Thymus (tissue), 11 donors: ENCODE results near the gene TMEM82. TPM values are rescaled to one million over a fixed set of nuclear protein-coding genes. Genes with fewer than 3 reads are reported as not detected.

Experiments used
- DNase-seq, 9 donors: peaks; one replicate each; pipeline ENCODE4 v3.0.0-alpha.2; 2013; ENCODE audit warnings: low spot score in 9 of 9, low read depth in 6 of 9, missing footprints in 1 of 9
- H3K27ac ChIP-seq, 2 donors: one replicate each; pipeline ENCODE4 v1.5.1; 2013; ENCODE audit warnings: control low read depth in 1 of 2, low read depth in 1 of 2, low read length in 1 of 2, mild to moderate bottlenecking in 1 of 2, moderate library complexity in 1 of 2
- H3K27me3 ChIP-seq, 2 donors: one replicate each; pipeline ENCODE4 v1.5.1; 2013; ENCODE audit warnings: low read length in 1 of 2; ENCODE audit not compliant: control insufficient read depth in 2 of 2, insufficient read depth in 1 of 2
- H3K36me3 ChIP-seq, 2 donors: one replicate each; pipeline ENCODE4 v1.5.1; 2013; ENCODE audit warnings: low read length in 1 of 2, mild to moderate bottlenecking in 1 of 2, moderate library complexity in 1 of 2; ENCODE audit not compliant: control insufficient read depth in 2 of 2, insufficient read depth in 2 of 2
- H3K4me1 ChIP-seq, 2 donors: one replicate each; pipeline ENCODE4 v1.5.1; 2013; ENCODE audit warnings: low read length in 2 of 2; ENCODE audit not compliant: control insufficient read depth in 2 of 2, insufficient read depth in 2 of 2
- H3K4me3 ChIP-seq, 2 donors: one replicate each; pipeline ENCODE4 v1.5.1; 2013; ENCODE audit warnings: low read length in 2 of 2, control low read depth in 1 of 2, mild to moderate bottlenecking in 1 of 2
- H3K9me3 ChIP-seq, 2 donors: one replicate each; pipeline ENCODE4 v1.5.1; 2013; ENCODE audit warnings: low read length in 1 of 2, mild to moderate bottlenecking in 1 of 2; ENCODE audit not compliant: control insufficient read depth in 2 of 2, insufficient read depth in 1 of 2
- WGBS: extraction: QIAGEN DNeasy Blood & Tissue Kit; methylation state at CpG from one replicate; pipeline ENCODE4 v1.1.7; 2013; 5-methylcytosine and 5-hydroxymethylcytosine counted together
- polyA plus RNA-seq: library from polyadenylated mRNA; stranded (reverse); fragments of 200-250 nt; gene quantifications from one replicate; pipeline ENCODE4 v1.2.3, GENCODE V29; 2013
- total RNA-seq: library from RNA; stranded (reverse); fragments of 120-200 nt; gene quantifications from one replicate; pipeline ENCODE4 v1.2.4, GENCODE V29; 2013
- donor health status: healthy.

The TMEM82 gene
- total and polyA plus RNA-seq, 2 donors = not detected

DNA sequence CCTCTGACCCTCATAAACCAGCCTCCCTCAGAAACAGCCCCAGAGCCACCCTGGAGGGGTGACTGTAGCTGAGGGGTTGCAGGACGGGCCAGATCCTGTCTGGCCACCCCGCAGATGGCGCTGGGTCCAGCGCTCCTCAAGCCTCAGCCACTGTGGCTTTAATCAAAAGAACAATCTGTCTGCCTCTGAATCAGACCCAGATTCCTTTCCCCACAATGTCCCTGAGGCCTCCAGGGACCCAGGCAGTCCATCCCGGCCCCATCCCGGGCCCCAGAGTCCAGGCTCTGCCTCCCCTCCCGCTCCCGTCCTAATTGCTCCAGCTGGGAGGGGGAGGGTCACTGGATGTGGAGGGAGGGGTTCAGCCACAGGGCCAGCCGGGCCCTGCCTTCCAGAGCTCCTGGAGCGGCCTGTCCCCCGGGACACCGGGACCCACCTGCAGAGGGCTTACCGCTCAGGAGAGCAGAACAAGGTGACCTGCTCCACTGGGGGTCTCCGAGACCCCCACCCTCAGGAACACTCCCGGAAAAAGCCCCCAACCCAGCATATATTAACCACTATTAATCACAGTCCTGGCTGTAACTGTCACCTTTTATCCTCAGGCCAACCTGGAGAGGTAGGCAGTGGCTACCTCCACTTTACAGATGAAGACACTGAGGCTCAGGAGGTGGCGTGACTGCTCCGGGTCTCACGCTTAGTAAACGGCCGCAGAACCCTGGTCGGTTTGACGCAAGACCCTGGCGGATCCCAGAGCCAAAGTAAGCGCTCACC lies 15.5 kb downstream of the TMEM82 start:
- no peaks in the 10 kb centered on the region for H3K36me3 ChIP-seq
- H3K9me3 ChIP-seq = peaks cover 0 to 2% of the 10 kb centered on the region in 2 donors
- H3K27ac ChIP-seq = no peak overlapping the region
- 19% methylated on average over 24 of the region's 24 CpGs for WGBS
- peaks cover 48 to 79% of the 10 kb centered on the region in 2 donors for H3K27me3 ChIP-seq
- H3K4me1 ChIP-seq = peaks cover 8 to 13% of the 10 kb centered on the region in 2 donors
- no peak overlapping the region for H3K4me3 ChIP-seq
- DNase-seq = no peak

DNA sequence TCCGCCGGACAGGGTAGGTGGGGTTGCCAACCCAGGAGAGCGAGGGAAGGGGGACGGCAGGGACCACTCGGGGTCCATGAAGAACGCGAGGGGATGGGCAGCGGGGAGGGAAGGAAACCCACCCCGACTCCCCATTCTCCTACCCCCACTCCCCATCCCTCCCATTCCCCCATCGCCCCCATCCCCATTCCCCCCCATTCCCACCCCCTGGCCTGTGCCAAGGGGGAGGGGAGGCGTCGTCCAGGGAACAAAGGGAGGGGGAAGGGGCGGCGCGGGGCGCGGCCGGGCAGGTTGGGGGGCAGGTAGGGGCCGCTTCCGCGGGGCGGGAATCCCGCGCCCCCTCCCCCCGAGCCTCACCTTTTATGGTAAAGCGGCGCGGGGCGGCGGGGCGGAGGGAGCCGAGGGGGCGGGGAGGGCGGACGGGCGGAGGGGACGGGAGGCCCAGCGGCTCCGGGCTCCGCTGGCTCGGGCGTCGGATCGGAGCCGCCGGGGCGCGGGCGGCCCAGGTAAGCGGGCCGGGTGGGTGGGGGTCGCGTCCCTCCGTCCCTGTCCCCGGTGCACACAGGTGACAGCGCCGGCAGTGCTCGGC lies 16.1 kb downstream of the TMEM82 start, which contains the start of gene FBLIM1:
TSS of gene FBLIM1 (plus strand) at position 453 of the 589 bp plus-strand sequence. CDS start 6,189 bp downstream, outside the sequence.
- no peak for DNase-seq
- Histone ChIP-seq H3K27ac (no peak within 1 kb of the TSS), H3K9me3 (peaks cover 0 to 2% of the 10 kb centered on the region in 2 donors), H3K27me3 (peaks cover 48 to 81% of the 10 kb centered on the region in 2 donors), H3K4me1 (peaks cover 8 to 13% of the 10 kb centered on the region in 2 donors), H3K36me3 (no peaks in the 10 kb centered on the region), H3K4me3 (peak within 1 kb of the TSS in 1 of 2 donors; percentile 47)
- 3% methylated on average over 57 of the region's 58 CpGs for WGBS

- no peak overlapping the region for H3K27ac ChIP-seq
- H3K4me1 ChIP-seq = peaks cover 8 to 13% of the 10 kb centered on the region in 2 donors
- DNase-seq = no peak
- no peaks in the 10 kb centered on the region for H3K36me3 ChIP-seq
- 4% methylated on average over 58 of the region's 58 CpGs for WGBS
- peak overlapping the region in 1 of 2 donors; percentile 47 for H3K4me3 ChIP-seq
- H3K9me3 ChIP-seq = peaks cover 0 to 2% of the 10 kb centered on the region in 2 donors
- H3K27me3 ChIP-seq = peaks cover 48 to 77% of the 10 kb centered on the region in 2 donors
These were observed 16.8 kb downstream of the TMEM82 start for GRCh38 chr1:15758953-15759661.

GRCh38 chr1:15760520-15761211 lies 18.4 kb downstream of the TMEM82 start:
- DNase-seq = no peak
- Histone ChIP-seq H3K4me3 (no peak overlapping the region), H3K27me3 (peaks cover 48 to 78% of the 10 kb centered on the region in 2 donors), H3K4me1 (peaks cover 8 to 13% of the 10 kb centered on the region in 2 donors), H3K27ac (no peak overlapping the region), H3K36me3 (no peaks in the 10 kb centered on the region), H3K9me3 (peaks cover 0 to 2% of the 10 kb centered on the region in 2 donors)
- WGBS = 60% methylated on average over 12 of the region's 12 CpGs

- Histone ChIP-seq H3K9me3 (peaks cover 0 to 2% of the 10 kb centered on the region in 2 donors), H3K4me3 (no peak overlapping the region), H3K4me1 (peaks cover 4 to 8% of the 10 kb centered on the region in 2 donors), H3K36me3 (no peaks in the 10 kb centered on the region), H3K27ac (no peak overlapping the region), H3K27me3 (peaks cover 43 to 69% of the 10 kb centered on the region in 2 donors)
- DNase-seq = no peak
- 73% methylated on average over 8 of the region's 8 CpGs for WGBS
These were observed 19.2 kb downstream of the TMEM82 start for GRCh38 chr1:15761366-15762128.

DNA sequence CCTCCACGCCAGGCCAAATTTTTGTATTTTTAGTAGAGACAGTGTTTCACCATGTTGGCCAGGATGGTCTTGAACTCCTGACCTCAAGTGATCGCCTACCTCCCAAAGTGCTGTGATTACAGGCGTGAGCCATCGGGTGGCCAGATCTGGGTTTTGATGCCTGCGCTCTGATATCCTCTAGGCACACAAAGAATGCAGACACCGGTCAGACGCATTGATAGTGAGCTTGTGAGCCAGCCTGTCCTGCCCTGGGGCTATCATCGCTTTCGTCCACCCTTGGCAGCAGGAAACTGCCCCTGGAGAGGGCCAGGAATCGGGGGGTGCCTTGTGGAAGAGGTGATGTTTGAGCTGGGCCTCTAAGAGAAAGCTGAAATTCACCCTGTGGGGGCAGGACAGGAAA lies 20.2 kb downstream of the TMEM82 start:
- no peak for DNase-seq
- Histone ChIP-seq H3K27ac (no peak overlapping the region), H3K9me3 (peaks cover 0 to 2% of the 10 kb centered on the region in 2 donors), H3K36me3 (no peaks in the 10 kb centered on the region), H3K4me3 (no peak overlapping the region), H3K27me3 (peaks cover 37 to 59% of the 10 kb centered on the region in 2 donors), H3K4me1 (peaks cover 3 to 5% of the 10 kb centered on the region in 2 donors)
- WGBS = 79% methylated on average over 10 of the region's 10 CpGs

DNA sequence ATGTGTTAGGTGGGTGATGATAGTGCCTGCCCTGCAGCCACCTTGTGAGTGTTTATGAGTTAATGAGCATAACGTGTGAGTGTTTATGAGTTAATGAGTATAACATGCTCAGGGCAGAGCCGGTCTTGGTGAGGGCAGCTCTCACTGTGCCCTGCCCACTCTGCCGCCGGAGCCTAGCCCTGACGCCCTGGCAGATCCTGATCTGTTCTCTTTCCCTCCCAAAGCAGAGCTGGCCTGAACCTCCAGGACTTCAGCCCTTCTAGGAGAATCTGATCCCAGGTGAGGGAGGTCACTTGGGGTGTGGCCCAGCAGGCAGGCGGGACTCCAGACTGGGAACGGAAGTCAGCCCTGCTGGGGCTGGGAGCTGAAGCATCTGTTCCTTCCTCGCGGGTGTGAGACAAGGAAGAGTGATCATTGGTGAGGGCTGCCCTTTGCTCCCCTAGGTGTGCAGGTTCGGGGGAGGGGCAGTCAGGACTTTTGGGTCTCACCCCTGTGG lies 22.0 kb downstream of the TMEM82 start:
- H3K4me1 ChIP-seq = peaks cover 0 to 3% of the 10 kb centered on the region in 2 donors
- no peak for DNase-seq
- H3K27me3 ChIP-seq = peaks cover 21 to 43% of the 10 kb centered on the region in 2 donors
- peaks cover 0 to 2% of the 10 kb centered on the region in 2 donors for H3K9me3 ChIP-seq
- H3K27ac ChIP-seq = no peak overlapping the region
- WGBS = 86% methylated on average over 10 of the region's 10 CpGs
- H3K36me3 ChIP-seq = no peaks in the 10 kb centered on the region
- H3K4me3 ChIP-seq = no peak overlapping the region

DNA sequence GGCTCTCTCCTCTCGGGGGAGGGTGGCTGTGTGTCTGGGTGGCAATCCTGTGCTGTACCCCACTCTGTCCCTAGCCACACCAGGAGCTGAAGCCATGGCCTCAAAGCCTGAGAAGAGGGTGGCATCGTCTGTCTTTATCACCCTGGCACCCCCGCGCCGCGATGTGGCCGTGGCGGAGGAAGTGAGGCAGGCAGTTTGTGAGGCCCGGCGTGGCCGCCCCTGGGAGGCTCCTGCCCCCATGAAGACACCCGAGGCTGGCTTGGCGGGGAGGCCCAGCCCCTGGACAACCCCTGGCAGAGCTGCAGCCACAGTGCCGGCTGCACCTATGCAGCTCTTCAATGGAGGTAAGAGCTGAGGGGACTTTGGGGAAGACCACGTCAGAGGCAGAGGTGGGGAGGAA lies 22.6 kb downstream of the TMEM82 start:
- Histone ChIP-seq H3K27ac (no peak overlapping the region), H3K27me3 (peaks cover 15 to 38% of the 10 kb centered on the region in 2 donors), H3K4me3 (no peak overlapping the region), H3K9me3 (peaks cover 0 to 2% of the 10 kb centered on the region in 2 donors), H3K4me1 (no peaks in the 10 kb centered on the region), H3K36me3 (no peaks in the 10 kb centered on the region)
- WGBS = 85% methylated on average over 15 of the region's 15 CpGs
- no peak for DNase-seq
